HUES64 (cell line): ENCODE measurements around the gene ADIPOR2.
"Not testable (repeated sequence)": the region's sequence is repeated elsewhere in the genome, so short reads cannot be mapped to it uniquely, and the experiment has no call there.

Experiments
- H3K27ac ChIP-seq: 2 replicates; pipeline ENCODE4 v1.7.0; 2013; ENCODE audit warnings: low read depth, low read length, inconsistent platforms
- H3K27me3 ChIP-seq: 2 replicates; pipeline ENCODE4 v1.6.1; 2013; ENCODE audit warnings: mild to moderate bottlenecking, low read length; ENCODE audit not compliant: insufficient read depth
- H3K36me3 ChIP-seq: 2 replicates; pipeline ENCODE4 v1.6.1; 2013; ENCODE audit warnings: mild to moderate bottlenecking, low read length; ENCODE audit not compliant: insufficient read depth
- H3K4me1 ChIP-seq: 2 replicates; pipeline ENCODE4 v1.6.1; 2013; ENCODE audit warnings: mild to moderate bottlenecking, low read length, moderate library complexity; ENCODE audit not compliant: insufficient read depth
- H3K4me3 ChIP-seq: 2 replicates; pipeline ENCODE4 v1.5.1; 2013; ENCODE audit warnings: mild to moderate bottlenecking, low read length, moderate library complexity
- H3K9ac ChIP-seq: 2 replicates; pipeline ENCODE4 v1.6.1; 2013; ENCODE audit warnings: mild to moderate bottlenecking, low read depth, low read length
- H3K9me3 ChIP-seq: 2 replicates; pipeline ENCODE4 v1.6.1; 2013; ENCODE audit warnings: low read depth, low read length; ENCODE audit not compliant: insufficient read depth
- WGBS: fragments of 150-250, 120-280 bp; methylation state at CpG from one replicate; pipeline ENCODE4 v1.1.7; 2013; ENCODE audit warnings: missing lambda C conversion rate; 5-methylcytosine and 5-hydroxymethylcytosine counted together

The ADIPOR2 gene

GRCh38 chr12:1707051-1707450 lies 16.2 kb downstream of the ADIPOR2 start:
- Histone ChIP-seq H3K4me1 (no peaks in the 10 kb centered on the region), H3K9me3 (0 out of 2 replicates have a peak, but pooled peaks cover 3% of the 10 kb centered on the region), H3K36me3 (no peaks in the 10 kb centered on the region; the same call in 1 of the 2 replicates), H3K4me3 (no peak overlapping the region), H3K27me3 (no peaks in the 10 kb centered on the region), H3K27ac (no peak overlapping the region), H3K9ac (no peak overlapping the region)
- WGBS = 92% methylated on average over 1 of the region's 1 CpG

DNA sequence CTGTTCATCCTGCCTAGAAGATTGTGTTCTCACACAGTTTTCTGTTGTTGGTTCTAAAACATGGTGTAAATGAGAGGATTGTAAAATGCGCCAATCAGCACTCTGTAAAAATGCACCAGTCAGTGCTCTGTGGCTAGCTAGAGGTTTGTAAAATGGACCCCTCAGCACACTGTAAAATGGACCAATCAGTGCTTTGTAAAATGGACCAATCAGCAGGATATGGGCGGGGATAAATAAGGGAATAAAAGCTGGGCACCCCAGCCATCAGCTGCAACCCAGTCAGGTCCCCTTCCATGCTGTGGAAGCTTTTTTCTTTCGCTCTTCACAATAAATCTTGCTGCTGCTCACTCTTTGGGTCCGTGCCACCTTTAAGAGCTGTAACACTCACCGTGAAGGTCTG lies 19.1 kb downstream of the ADIPOR2 start:
- 91% methylated on average over 5 of the region's 5 CpGs for WGBS
- H3K36me3 ChIP-seq, H3K9ac ChIP-seq, H3K4me1 ChIP-seq, H3K4me3 ChIP-seq, H3K27ac ChIP-seq, H3K27me3 ChIP-seq, H3K9me3 ChIP-seq: not testable (repeated sequence)

GRCh38 chr12:1710870-1711269 lies 20.0 kb downstream of the ADIPOR2 start:
- H3K27ac ChIP-seq, H3K9ac ChIP-seq, H3K4me1 ChIP-seq, H3K4me3 ChIP-seq, H3K9me3 ChIP-seq, H3K27me3 ChIP-seq, H3K36me3 ChIP-seq: not testable (repeated sequence)
- 92% methylated on average over 8 of the region's 8 CpGs for WGBS

DNA sequence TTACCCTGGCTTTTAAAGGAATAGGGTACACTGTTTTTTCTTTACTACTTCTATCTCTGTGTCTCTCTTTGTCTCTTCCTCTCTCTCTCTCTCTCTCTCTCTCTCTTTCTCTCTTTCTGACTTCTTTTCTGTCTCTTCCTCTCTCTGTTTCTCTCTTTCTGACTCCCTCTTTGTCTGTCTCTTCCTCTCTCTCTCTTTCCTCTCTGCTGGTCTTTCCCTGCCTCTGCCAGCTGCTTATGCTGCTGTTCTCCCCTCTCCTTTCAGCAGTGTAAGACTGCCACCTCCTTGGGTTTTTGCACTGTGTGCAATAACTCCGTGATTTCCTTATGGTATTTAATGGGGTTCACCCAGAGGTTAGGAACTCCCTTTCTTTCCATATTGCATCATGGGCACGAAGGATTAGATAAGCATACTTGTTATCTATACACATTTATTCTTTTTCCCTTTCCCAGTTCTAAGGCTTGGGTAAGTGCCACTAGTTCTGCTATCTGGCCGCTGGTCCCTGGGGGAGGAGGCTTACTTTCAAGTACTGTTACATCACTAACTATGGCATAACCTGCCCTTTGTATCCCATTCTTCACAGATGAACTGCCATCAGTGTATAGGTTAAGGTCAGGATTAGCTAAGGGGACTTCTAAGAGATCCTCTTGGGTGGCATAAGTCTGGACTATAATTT lies 20.8 kb downstream of the ADIPOR2 start:
- not testable (repeated sequence) for H3K4me3 ChIP-seq, H3K9ac ChIP-seq, H3K36me3 ChIP-seq, H3K4me1 ChIP-seq, H3K27ac ChIP-seq, H3K27me3 ChIP-seq, H3K9me3 ChIP-seq
- 92% methylated on average over 3 of the region's 3 CpGs for WGBS

DNA sequence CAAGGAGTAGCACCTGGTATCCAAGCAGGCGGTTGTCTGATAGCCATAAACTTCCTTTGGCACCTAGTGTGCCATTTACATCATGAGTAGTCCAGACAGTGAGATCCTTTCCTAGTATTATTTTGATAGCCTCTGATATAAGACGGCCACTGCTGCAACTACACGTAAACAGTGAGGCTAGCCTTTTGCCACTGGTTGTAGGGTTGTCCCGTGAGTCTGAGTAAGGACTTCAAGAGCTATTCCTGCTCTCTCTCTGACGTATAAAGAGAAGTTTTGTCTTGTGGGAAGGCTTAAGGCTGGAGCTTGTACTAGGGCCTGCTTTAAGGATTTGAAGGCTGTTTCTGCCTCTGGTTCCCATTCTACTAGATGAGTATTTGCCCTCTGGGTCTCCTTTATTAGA lies 21.4 kb downstream of the ADIPOR2 start:
- H3K27me3 ChIP-seq, H3K9me3 ChIP-seq, H3K4me1 ChIP-seq, H3K36me3 ChIP-seq, H3K27ac ChIP-seq, H3K9ac ChIP-seq, H3K4me3 ChIP-seq: not testable (repeated sequence)
- 96% methylated on average over 5 of the region's 5 CpGs for WGBS

GRCh38 chr12:1712852-1713251 lies 22.0 kb downstream of the ADIPOR2 start:
- not testable (repeated sequence) for H3K27me3 ChIP-seq, H3K9ac ChIP-seq, H3K4me1 ChIP-seq, H3K36me3 ChIP-seq, H3K27ac ChIP-seq, H3K9me3 ChIP-seq, H3K4me3 ChIP-seq
- 94% methylated on average over 5 of the region's 5 CpGs for WGBS

- H3K9ac ChIP-seq, H3K36me3 ChIP-seq, H3K9me3 ChIP-seq, H3K27ac ChIP-seq, H3K27me3 ChIP-seq, H3K4me3 ChIP-seq, H3K4me1 ChIP-seq: not testable (repeated sequence)
- WGBS = 96% methylated on average over 14 of the region's 14 CpGs
These were observed 23.0 kb downstream of the ADIPOR2 start for GRCh38 chr12:1713783-1714348.

- not testable (repeated sequence) for H3K4me1 ChIP-seq, H3K9me3 ChIP-seq, H3K27me3 ChIP-seq, H3K9ac ChIP-seq, H3K4me3 ChIP-seq, H3K27ac ChIP-seq
- 97% methylated on average over 8 of the region's 8 CpGs for WGBS
- peaks cover 11% of the 10 kb centered on the region; the same call in 1 of the 2 replicates for H3K36me3 ChIP-seq
These were observed 24.6 kb downstream of the ADIPOR2 start for GRCh38 chr12:1715459-1715858.

- Histone ChIP-seq H3K9me3 (peaks cover 7% of the 10 kb centered on the region; the same call in 1 of the 2 replicates), H3K9ac (no peak overlapping the region), H3K4me3 (no peak overlapping the region), H3K27ac (no peak overlapping the region), H3K36me3 (peaks cover 11% of the 10 kb centered on the region; the same call in 1 of the 2 replicates), H3K4me1 (no peaks in the 10 kb centered on the region), H3K27me3 (no peaks in the 10 kb centered on the region)
- 93% methylated on average over 1 of the region's 3 CpGs for WGBS
These were observed 25.5 kb downstream of the ADIPOR2 start for GRCh38 chr12:1716215-1716862.

GRCh38 chr12:1716911-1717310 lies 26.0 kb downstream of the ADIPOR2 start:
- H3K36me3 ChIP-seq = peaks cover 11% of the 10 kb centered on the region; the same call in 1 of the 2 replicates
- peaks cover 5% of the 10 kb centered on the region for H3K4me1 ChIP-seq
- peaks cover 7% of the 10 kb centered on the region; the same call in 1 of the 2 replicates for H3K9me3 ChIP-seq
- H3K9ac ChIP-seq = no peak overlapping the region
- no peak overlapping the region for H3K4me3 ChIP-seq
- no peaks in the 10 kb centered on the region for H3K27me3 ChIP-seq
- no peak overlapping the region for H3K27ac ChIP-seq

- Histone ChIP-seq H3K27me3 (no peaks in the 10 kb centered on the region), H3K4me3 (no peak overlapping the region), H3K27ac (no peak overlapping the region), H3K9me3 (peaks cover 7% of the 10 kb centered on the region; the same call in 1 of the 2 replicates), H3K36me3 (peaks cover 10% of the 10 kb centered on the region; the same call in 1 of the 2 replicates), H3K4me1 (peaks cover 7% of the 10 kb centered on the region), H3K9ac (no peak overlapping the region)
These were observed 28.3 kb downstream of the ADIPOR2 start for GRCh38 chr12:1719139-1719538.
